ENCODE measurements around the gene ALDH16A1.

Gene ALDH16A1

DNA sequence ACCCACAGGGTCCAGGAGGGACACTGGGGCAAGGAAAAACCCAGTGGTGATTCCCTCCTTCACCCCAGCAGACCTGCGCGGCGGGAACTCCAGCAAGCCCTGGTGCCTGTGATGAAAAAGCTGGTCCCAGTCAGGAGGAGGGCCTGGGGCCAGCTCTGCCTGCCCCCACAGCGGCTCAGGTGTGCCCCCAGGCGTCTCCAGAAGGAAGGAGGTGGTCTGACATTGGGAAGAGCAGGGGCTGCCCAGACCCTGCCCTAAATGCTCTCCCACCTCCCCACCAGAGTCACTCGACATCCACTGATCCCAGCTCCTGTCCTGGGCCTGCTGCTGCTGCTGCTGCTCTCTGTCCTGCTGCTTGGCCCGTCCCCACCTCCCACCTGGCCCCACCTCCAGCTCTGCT is 35.9 kb upstream of the ALDH16A1 start:
- TF ChIP-seq, protein P1, sequence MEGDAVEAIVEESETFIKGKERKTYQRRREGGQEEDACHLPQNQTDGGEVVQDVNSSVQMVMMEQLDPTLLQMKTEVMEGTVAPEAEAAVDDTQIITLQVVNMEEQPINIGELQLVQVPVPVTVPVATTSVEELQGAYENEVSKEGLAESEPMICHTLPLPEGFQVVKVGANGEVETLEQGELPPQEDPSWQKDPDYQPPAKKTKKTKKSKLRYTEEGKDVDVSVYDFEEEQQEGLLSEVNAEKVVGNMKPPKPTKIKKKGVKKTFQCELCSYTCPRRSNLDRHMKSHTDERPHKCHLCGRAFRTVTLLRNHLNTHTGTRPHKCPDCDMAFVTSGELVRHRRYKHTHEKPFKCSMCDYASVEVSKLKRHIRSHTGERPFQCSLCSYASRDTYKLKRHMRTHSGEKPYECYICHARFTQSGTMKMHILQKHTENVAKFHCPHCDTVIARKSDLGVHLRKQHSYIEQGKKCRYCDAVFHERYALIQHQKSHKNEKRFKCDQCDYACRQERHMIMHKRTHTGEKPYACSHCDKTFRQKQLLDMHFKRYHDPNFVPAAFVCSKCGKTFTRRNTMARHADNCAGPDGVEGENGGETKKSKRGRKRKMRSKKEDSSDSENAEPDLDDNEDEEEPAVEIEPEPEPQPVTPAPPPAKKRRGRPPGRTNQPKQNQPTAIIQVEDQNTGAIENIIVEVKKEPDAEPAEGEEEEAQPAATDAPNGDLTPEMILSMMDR (conservative IDR thresholded peaks at IDR 0.05; ENCODE audit: low read depth): no peak
- H3K27ac ChIP-seq: no peak overlapping the region
- DNase-seq (ENCODE audit: low spot score): no peak
- ChIA-PET POLR2A (ENCODE audit: low non-redundant PET) (interaction anchor here (0.6 kb wide), 1 partner anchor 394 kb away, joined by 6 read pairs; no protein-coding TSS in a partner anchor), CTCF (interaction anchor here (0.6 kb wide), 1 partner anchor 727 kb away, joined by 3 read pairs; no protein-coding TSS in a partner anchor)

DNA sequence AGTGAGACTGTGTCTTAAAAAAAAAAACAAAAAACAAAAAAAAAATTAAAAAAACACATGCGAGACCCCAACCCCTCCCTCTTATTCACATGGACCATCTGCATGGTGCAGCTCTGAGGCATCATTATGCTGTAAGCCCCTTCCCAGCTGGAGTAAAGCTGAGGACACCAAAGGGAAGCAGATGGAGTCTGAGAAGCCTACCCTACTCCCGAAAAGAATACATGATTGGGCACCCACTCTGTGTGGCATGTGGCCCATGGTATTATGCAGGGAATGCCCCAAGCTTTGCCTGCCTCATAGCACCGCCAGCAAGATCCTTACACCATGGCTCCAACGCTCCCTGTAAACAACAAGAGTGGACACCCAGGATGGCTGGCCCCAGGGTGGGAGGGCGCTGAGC is 34.5 kb upstream of the ALDH16A1 start:
- ChIA-PET POLR2A (ENCODE audit: low non-redundant PET) (no interaction called here), CTCF (interaction anchor here (0.5 to 0.7 kb wide), 2 partner anchors 182 to 1042 kb away, joined by 3 to 4 read pairs; no protein-coding TSS in a partner anchor)
- TF ChIP-seq, protein P1 (conservative IDR thresholded peaks at IDR 0.05; ENCODE audit: low read depth): no peak
- no peak overlapping the region for H3K27ac ChIP-seq
- DNase-seq (ENCODE audit: low spot score): no peak

DNA sequence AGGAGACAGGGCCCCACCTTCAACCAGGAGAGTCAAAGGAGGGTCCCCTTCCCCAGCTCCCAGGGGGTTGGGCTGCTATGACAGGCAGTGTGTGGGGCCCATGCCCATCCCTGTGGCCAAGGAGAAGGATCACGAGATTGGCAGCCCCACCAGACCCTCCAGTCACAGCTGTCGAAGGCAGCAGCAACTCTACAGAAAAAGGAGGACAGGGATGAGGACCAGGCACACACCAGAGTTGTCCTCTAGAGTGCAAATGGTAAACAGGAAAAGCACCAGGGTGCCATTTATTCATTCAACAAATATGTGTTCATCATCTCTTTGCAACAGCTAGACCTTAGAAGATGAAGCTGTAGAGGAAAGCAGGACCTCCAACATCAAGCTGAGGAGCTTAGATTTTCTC is 33.9 kb upstream of the ALDH16A1 start:
- CTCF ChIA-PET: interaction anchor here (0.7 kb wide), 1 partner anchor 183 kb away, joined by 4 read pairs; no protein-coding TSS in a partner anchor
- TF ChIP-seq, protein P1 (conservative IDR thresholded peaks at IDR 0.05; ENCODE audit: low read depth): no peak
- DNase-seq (ENCODE audit: low spot score): no peak
- POLR2A ChIA-PET (ENCODE audit: low non-redundant PET): no interaction called here
- no peak overlapping the region for H3K27ac ChIP-seq

DNA sequence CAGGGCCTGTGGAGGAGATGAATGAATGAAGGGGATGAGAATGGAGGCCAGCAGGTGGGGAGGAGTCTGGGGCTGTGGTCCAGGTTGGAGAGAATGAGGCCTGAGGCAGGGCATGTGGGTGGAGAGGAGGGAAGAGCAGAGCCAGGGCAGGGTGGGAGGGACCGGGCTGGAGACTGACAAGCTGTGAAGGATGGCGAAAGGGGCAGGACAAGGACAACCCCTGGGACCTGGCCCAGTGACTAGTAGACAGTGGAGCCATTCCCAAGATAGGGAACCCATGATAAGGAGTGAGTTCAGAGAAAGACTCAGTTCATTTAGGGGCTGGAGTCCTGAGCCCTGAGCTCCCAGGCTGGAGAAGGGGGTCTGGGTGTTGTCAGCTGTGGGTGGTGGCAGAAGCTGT is 32.8 kb upstream of the ALDH16A1 start:
- no peak overlapping the region for H3K27ac ChIP-seq
- no peak for DNase-seq (ENCODE audit: low spot score)
- ChIA-PET CTCF (interaction anchor here (1.0 to 1.2 kb wide), 2 partner anchors 9 to 28 kb away, joined by 3 to 4 read pairs; no protein-coding TSS in a partner anchor), POLR2A (ENCODE audit: low non-redundant PET) (no interaction called here)
- TF ChIP-seq, protein P1 (conservative IDR thresholded peaks at IDR 0.05; ENCODE audit: low read depth): no peak

DNA sequence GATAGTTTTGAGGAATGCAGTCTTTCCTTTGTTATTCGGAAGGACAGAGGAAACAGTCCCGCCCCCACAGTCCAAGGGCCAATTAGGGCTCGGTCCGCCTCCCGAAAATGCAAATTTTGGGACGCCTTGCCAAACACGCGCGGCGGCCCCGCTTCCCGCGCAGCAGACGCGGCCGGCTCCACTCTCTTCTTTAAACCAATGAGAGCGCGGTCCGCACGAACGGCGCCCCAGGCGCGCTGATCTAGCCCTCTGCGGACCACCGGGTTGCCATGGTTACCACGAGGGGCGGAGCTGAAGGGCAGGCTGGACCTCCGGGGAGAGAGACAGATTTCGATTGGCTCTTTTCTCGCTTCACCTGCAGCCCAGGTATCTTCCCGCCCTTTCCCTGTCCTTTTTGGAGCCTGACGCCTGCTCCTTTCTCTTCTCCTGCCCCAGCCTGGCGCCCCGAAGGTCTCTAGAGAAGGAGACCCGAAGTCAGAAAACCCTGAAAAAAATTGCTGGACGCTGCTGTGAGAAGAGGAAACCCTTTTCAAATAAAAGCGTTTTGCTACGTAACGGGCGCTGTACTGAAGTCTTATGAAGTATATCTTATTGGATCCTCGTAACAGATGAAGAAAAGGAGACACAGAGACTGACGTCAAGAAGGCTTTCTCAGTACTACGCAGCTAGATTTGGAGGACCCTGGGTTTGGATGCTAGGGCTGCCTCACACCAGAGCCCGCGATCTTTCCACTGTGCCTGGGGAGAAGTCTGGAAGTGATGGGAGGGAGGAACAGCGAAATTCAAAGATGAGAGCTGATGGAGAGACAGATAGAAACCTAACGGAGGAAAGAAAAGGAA is 31.8 kb upstream of the ALDH16A1 start:
- DNase-seq (ENCODE audit: low spot score): peak; percentile 86
- ChIA-PET POLR2A (ENCODE audit: low non-redundant PET) (no interaction called here), CTCF (interaction anchor here (1.1 kb wide), 1 partner anchor 22 kb away, joined by 3 read pairs; no protein-coding TSS in a partner anchor)
- H3K27ac ChIP-seq: no peak overlapping the region
- TF ChIP-seq, protein P1 (conservative IDR thresholded peaks at IDR 0.05; ENCODE audit: low read depth): no peak

DNA sequence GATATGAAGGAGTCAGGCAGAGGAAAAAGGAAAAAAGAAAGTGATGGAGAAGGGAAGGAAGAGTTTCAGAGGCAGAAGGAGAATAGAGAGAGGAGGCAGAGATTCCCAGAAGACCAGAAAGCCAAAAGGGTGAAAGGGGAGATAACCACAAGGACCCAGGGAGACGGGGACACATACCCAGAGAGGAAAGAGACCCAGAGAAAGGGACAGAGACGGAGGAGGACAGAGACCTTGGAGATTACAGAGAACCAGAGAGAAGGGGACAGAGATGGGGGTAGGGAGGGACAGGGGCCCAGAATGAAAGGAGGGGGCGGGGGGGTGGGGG is 31.2 kb upstream of the ALDH16A1 start:
- POLR2A ChIA-PET (ENCODE audit: low non-redundant PET): no interaction called here
- DNase-seq (ENCODE audit: low spot score): no peak
- CTCF ChIA-PET: no interaction called here
- TF ChIP-seq, protein P1 (conservative IDR thresholded peaks at IDR 0.05; ENCODE audit: low read depth): no peak
- no peak overlapping the region for H3K27ac ChIP-seq

Data from RWPE1 (cell line).